Activated T-cell treated with anti-CD3 and anti-CD28 coated beads, Interleukin-2, amount 50 U/mL, for 24 hours (primary cell): ENCODE results near the gene KMT2D.
"Not testable (repeated sequence)": the region's sequence is repeated elsewhere in the genome, so short reads cannot be mapped to it uniquely, and the experiment has no call there.

Source experiments
- DNase-seq: peaks from one replicate; pipeline ENCODE4 v3.0.0-alpha.2; 2020
- H3K27ac Mint-ChIP-seq: 2 replicates; pipeline ENCODE4 v1.8.0; 2020; ENCODE audit warnings: mild to moderate bottlenecking, mixed read lengths
- H3K27me3 Mint-ChIP-seq: 2 replicates; pipeline ENCODE4 v1.8.0; 2020; ENCODE audit warnings: mixed read lengths
- H3K36me3 Mint-ChIP-seq: 2 replicates; pipeline ENCODE4 v1.8.0; 2020; ENCODE audit warnings: low read depth, mixed read lengths
- H3K4me1 Mint-ChIP-seq: 2 replicates; pipeline ENCODE4 v1.8.0; 2020; ENCODE audit warnings: low read depth, mixed read lengths
- H3K4me3 Mint-ChIP-seq: 2 replicates; pipeline ENCODE4 v1.8.0; 2020; ENCODE audit warnings: mild to moderate bottlenecking, moderate library complexity, mixed read lengths
- H3K9me3 Mint-ChIP-seq: 2 replicates; pipeline ENCODE4 v1.8.0; 2020; ENCODE audit warnings: mixed read lengths

KMT2D gene

DNA sequence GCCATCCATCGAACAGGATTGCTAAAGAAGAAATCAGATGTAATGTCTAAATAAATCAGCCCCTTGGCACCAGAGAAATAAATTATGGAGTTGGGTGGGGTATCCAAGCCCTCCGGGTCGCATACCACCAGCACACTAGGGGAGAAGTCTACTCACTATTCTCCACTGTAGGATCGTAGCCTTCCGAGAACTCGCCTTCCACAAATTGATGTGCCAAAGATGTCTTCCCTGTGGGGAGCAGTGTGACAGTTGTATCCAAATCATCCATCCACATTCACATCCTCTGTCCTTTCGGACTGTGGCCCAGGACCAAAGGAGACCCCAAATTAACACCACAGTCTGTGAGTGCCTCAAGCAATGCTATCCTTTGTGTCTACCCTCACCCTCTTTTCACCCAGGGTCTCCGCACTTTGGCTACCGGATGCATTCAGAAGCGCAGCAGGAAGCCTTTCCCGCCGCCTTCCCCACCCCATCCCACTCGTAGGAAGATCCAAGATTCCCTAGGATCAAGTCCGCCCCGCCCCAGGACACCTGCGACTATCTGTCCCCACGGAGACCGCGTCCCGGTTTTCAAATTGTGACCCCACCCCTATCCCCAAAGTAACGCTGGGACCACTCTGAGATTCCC lies 8.4 kb upstream of the KMT2D start:
- H3K9me3 Mint-ChIP-seq: no peaks in the 10 kb centered on the region

DNA sequence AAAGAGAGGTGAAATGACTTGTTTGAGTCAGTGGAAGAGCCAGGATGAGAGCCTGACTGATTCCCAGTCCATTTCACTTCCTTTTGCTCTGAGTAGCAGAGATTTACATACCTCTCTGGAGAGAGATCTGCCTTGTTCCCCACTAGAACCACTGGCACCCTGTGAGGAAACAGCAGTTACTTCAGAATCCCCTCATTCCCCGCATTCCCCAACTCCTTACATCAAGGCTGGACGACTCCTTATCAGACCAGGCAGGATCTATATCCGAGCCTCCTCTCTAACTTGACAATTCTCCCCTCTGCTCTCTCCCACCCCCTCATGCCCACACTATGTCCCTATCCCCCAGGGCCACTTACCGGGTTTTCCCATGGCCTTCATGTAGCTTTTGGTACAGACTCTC lies 5.5 kb upstream of the KMT2D start:
- H3K36me3 Mint-ChIP-seq: peaks cover 25% of the 10 kb centered on the region
- no peak overlapping the region for H3K27ac Mint-ChIP-seq
- DNase-seq: no peak
- H3K4me3 Mint-ChIP-seq: no peak overlapping the region
- no peaks in the 10 kb centered on the region for H3K9me3 Mint-ChIP-seq
- peaks cover 26% of the 10 kb centered on the region for H3K4me1 Mint-ChIP-seq
- no peaks in the 10 kb centered on the region for H3K27me3 Mint-ChIP-seq

More for the DNA sequence above, 8.4 kb upstream of the KMT2D start:
- Mint-ChIP-seq H3K27ac (peak overlapping the region; percentile 94), H3K36me3 (peaks cover 21% of the 10 kb centered on the region), H3K27me3 (no peaks in the 10 kb centered on the region), H3K4me1 (peaks cover 23% of the 10 kb centered on the region), H3K4me3 (peak overlapping the region; percentile 90)
- no peak for DNase-seq

DNA sequence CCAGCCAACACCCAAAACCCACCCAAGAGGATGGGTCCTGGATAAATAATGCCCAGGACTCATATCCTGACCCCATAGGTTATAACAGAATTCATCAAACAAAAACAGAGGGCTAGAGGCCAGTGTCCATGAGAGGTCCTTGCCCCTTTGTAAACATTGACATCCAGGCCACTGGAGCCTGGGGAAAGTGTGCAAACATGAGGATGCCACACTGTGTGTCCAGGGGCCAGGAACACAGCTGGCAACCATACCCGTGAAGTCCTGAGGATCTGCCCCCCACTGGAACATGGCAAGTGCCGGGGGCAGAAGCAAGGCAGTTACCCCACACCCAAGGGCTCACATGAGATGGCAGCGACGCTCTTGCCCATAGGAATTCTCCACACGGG lies 4.2 kb upstream of the KMT2D start:
- H3K27me3 Mint-ChIP-seq: no peaks in the 10 kb centered on the region
- no peak overlapping the region for H3K4me3 Mint-ChIP-seq

DNA sequence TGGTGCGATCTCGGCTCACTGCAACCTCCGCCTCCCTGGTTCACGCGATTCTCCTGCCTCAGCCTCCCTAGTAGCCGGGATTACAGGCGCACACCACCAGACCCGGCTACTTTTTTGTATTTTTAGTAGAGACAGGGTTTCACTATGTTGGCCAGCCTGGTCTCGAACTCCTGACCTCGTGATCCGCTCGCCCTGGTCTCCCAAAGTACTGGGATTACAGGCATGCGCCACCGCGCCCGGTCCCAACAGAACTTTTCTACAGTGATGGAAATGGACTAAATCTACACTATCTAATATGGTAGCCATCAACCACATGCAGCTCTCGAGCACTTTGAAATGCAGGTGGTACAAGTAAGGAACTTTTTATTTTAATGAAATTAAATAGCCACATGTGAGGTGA lies 1.3 kb upstream of the KMT2D start:
- H3K9me3 Mint-ChIP-seq, H3K27me3 Mint-ChIP-seq, DNase-seq: not testable (repeated sequence)
- H3K36me3 Mint-ChIP-seq: peaks cover 53% of the 10 kb centered on the region
- peak overlapping the region; percentile 98 for H3K4me3 Mint-ChIP-seq
- H3K4me1 Mint-ChIP-seq: peaks cover 28% of the 10 kb centered on the region
- peak overlapping the region; percentile 40 for H3K27ac Mint-ChIP-seq

More for the DNA sequence above, 4.2 kb upstream of the KMT2D start:
- Mint-ChIP-seq H3K4me1 (peaks cover 23% of the 10 kb centered on the region), H3K36me3 (peaks cover 32% of the 10 kb centered on the region), H3K9me3 (no peaks in the 10 kb centered on the region), H3K27ac (no peak overlapping the region)
- no peak for DNase-seq

DNA sequence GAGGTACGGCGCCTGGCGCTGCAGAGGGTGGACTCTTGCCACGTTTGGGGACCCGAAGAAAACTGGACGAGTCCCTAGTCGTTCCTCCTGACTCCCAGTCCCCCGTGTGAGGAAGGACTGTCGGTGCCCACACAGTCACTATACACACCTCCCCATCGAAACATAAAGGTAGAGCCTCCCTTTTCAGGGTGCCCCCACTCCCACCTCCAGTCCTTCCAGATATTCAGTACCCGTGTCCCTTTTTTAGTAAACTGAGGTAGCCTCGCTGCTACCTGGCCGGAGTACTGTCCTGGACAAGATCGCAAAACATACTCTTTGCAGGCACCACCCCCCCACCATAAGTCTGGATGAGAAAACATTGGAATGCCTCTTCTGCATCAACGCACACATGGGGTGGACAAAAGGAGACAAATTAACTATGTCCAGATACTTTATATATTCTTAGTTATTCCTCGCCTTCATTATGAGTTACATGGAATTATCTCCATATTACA lies 610 bp upstream of the KMT2D start:
- no peak for DNase-seq
- Mint-ChIP-seq H3K9me3 (no peaks in the 10 kb centered on the region), H3K4me3 (peak overlapping the region; percentile 98), H3K36me3 (peaks cover 55% of the 10 kb centered on the region), H3K27me3 (no peaks in the 10 kb centered on the region), H3K4me1 (peaks cover 35% of the 10 kb centered on the region), H3K27ac (peak overlapping the region; percentile 99)

DNA sequence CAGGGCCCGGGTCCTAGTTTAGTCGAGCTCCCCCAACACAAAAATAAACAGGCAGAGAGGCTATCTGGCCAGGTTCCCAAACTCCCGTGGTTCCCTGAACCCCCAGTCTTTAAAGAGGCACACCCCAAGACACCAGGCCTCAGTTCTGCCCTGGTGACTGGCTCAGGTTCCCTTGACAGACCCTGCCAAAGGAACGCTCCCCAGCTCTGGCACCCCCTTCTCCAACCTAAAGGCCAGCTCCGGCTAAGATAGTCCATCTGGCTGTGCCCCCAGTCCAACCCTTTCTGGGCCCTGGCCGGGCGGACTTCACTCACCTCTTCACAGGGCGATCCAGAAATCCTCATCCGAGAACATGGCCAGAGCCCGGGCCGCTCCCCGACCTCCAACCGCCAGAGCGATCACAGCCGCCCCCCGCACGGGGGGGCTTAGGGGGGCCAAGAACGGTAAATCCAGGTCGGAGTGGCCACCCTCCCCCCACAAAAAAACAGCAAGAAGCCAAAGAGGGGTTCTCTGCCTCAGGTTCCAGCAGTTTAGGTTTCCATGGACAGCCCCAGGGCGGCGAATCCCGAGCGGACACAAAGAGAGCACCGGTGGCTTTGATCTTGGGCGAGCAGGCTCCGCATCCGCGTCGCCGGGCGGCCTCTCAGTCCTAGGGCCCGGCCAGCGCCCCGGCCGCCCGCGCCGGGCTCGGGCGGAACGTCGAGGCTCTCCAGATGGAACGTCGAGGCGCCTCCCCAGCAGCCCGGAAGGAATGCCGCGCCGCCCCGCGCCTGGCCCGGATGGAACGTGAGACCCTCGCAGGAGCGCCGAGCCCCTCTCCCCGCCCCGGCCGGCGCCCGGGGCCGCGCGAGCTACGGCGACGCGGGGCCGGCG lies 1.1 kb downstream of the KMT2D start:
- no peak for DNase-seq
- peaks cover 60% of the 10 kb centered on the region for H3K36me3 Mint-ChIP-seq
- no peaks in the 10 kb centered on the region for H3K9me3 Mint-ChIP-seq
- H3K4me3 Mint-ChIP-seq: peak overlapping the region; percentile 98
- peaks cover 52% of the 10 kb centered on the region for H3K4me1 Mint-ChIP-seq
- no peaks in the 10 kb centered on the region for H3K27me3 Mint-ChIP-seq
- H3K27ac Mint-ChIP-seq: peak overlapping the region; percentile 94

DNA sequence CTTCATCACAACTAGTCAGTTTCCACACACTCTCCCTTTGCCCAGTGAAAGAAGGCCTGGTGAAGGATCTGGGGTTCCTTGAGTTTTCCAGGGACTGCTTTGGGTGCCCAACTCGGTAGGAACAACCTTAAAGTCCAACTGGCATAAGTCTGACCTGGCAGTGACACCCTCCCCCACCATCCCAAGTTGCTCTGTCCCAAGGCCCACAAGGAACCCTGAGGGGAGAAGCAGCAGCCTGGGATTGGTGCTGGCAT lies 1.6 kb downstream of the KMT2D start:
- Mint-ChIP-seq H3K9me3 (no peaks in the 10 kb centered on the region), H3K36me3 (peaks cover 62% of the 10 kb centered on the region), H3K27me3 (no peaks in the 10 kb centered on the region), H3K27ac (peak overlapping the region; percentile 94), H3K4me3 (peak overlapping the region; percentile 98), H3K4me1 (peaks cover 52% of the 10 kb centered on the region)
- no peak for DNase-seq

DNA sequence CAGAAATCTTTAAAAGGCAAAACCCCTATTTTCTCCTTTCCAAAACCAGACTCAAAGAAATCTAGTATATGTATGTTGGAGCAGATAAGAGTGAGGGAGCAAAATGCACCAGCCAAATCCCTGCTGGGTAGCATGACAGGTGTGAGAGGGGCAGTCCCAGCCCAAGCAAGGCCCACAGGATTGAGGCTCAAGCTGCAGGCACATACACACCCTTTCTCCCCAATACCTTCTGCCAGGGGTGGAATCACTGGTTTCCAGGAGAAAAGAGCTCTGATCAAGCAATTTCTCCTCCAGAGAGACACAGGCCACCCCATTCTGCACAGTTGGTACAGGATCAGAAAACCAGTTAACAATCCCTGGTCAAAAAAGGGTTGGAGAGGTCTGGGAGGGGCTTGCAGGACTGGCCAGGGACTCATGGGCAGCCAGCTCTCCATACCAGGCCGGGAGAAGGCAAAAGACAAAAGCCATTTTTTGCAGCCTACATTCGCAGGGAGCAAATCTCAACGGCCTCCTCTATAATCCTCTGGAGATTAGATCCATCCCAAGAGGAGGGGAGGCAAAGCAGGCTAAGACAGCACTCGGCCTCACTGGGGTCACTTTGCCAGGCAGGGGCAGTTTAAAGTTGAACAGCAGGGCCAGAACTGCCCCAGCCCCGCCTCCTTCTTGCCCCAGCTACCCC lies 2.1 kb downstream of the KMT2D start:
- Mint-ChIP-seq H3K36me3 (peaks cover 67% of the 10 kb centered on the region), H3K4me1 (peaks cover 50% of the 10 kb centered on the region), H3K4me3 (peak overlapping the region; percentile 98), H3K27ac (peak overlapping the region; percentile 94), H3K27me3 (no peaks in the 10 kb centered on the region), H3K9me3 (no peaks in the 10 kb centered on the region)
- no peak for DNase-seq

DNA sequence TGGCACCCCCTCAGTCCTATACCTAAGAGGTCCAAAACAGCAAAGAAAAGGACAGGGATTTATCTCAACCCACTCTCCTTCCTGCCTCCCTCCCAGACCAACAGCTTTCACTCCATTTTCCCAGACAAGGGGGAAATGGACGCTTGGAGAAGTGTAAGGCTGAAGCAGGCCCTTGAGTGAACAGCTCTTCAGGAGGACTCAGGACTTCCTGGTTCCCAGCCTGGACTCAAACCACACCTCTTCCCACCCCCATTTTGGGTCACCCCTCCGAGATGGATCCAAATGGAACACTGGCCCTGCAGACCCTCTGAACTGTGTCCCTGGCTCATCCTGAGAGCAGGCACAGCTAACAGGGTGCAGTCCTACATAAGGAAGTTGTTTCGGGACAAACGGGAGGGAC lies 2.7 kb downstream of the KMT2D start:
- H3K4me1 Mint-ChIP-seq: peaks cover 50% of the 10 kb centered on the region
- H3K36me3 Mint-ChIP-seq: peaks cover 73% of the 10 kb centered on the region
- H3K27ac Mint-ChIP-seq: peak overlapping the region; percentile 94
- no peaks in the 10 kb centered on the region for H3K27me3 Mint-ChIP-seq
- no peak for DNase-seq
- peak overlapping the region; percentile 98 for H3K4me3 Mint-ChIP-seq
- no peaks in the 10 kb centered on the region for H3K9me3 Mint-ChIP-seq

DNA sequence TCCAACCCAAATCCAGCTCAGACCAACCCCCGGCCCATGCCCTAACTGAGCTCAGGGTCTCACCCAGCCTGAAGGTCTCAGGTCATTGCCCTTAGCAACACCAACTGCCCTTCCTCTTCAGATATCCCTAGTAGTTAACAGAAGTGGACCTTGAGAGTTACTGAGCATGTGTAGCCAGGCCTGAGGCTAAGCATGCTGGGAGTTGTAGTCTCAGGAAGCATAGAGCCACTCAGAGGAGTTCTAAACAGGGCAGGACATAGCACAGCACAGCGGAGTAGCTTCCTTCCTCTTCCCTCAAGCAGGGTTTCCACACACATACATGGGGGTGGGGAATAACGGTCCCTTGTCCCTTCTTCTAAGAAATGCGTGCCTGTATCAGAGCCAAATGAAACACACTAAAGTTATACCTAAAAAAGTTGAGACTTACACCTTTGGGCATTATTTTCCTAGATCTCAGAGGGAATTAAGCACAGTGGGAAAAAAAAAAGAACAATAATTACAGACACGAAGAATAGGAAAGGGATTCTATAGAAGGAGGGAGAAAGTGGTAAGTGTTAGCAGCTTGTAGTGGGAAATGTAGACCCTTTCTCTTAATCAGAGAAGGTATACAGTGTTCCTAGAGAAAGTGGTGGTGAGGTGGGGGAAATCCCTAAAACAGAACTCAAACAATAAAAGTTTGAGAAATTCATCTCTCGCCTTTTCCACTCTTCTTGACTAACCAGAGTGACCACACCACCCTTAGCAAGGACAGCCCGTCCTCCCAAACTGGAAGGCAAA lies 4.4 kb downstream of the KMT2D start:
- Mint-ChIP-seq H3K4me1 (peaks cover 46% of the 10 kb centered on the region), H3K27me3 (no peaks in the 10 kb centered on the region), H3K9me3 (no peaks in the 10 kb centered on the region), H3K4me3 (peak overlapping the region; percentile 98), H3K36me3 (peaks cover 87% of the 10 kb centered on the region), H3K27ac (peak overlapping the region; percentile 94)
- no peak for DNase-seq

DNA sequence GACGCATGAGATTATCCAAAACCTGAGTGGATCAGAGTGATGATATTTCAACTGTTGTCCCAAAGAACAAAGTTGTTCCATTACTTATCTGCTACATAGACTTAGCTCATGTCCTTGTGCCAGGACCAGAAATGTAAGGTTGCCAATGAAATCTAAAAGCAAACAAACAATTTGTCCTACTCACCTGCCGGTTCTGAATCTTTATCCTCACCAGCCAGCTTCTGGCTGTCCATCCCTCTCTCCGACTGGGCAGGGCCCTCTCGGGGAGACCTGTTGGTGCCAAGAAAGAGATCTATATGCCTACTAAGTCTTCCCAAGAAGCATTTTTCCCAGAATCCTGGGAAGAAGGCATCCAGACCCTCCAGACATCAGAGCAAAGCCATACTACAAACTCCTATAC lies 5.5 kb downstream of the KMT2D start:
- H3K27me3 Mint-ChIP-seq: no peaks in the 10 kb centered on the region
- H3K9me3 Mint-ChIP-seq: no peaks in the 10 kb centered on the region
- no peak overlapping the region for H3K4me3 Mint-ChIP-seq
- H3K4me1 Mint-ChIP-seq: peaks cover 44% of the 10 kb centered on the region
- H3K36me3 Mint-ChIP-seq: peaks cover 90% of the 10 kb centered on the region
- H3K27ac Mint-ChIP-seq: peak overlapping the region; percentile 94
- DNase-seq: no peak

DNA sequence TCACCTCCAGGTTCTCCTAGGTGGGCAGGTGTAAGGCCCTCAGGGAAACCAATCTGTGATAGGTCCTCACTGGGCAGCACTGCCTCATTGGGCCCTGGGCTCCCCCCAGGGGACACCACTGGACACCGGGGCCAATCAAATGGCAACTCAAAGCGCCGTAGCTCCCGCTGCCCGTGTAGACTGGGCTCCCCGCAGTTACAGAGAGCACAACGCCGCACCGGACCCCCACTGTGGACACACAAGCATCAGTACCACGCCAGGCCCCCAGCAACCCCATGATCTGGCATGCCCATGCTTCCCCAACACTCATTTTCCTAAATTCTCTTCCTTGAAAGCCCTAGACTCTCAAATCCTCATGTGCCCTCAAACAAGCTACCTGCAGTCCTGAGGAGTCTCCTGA lies 6.1 kb downstream of the KMT2D start:
- no peak overlapping the region for H3K4me3 Mint-ChIP-seq
- peaks cover 94% of the 10 kb centered on the region for H3K36me3 Mint-ChIP-seq
- H3K4me1 Mint-ChIP-seq: peaks cover 44% of the 10 kb centered on the region
- no peak for DNase-seq
- H3K27ac Mint-ChIP-seq: peak overlapping the region; percentile 94
- no peaks in the 10 kb centered on the region for H3K9me3 Mint-ChIP-seq
- no peaks in the 10 kb centered on the region for H3K27me3 Mint-ChIP-seq

DNA sequence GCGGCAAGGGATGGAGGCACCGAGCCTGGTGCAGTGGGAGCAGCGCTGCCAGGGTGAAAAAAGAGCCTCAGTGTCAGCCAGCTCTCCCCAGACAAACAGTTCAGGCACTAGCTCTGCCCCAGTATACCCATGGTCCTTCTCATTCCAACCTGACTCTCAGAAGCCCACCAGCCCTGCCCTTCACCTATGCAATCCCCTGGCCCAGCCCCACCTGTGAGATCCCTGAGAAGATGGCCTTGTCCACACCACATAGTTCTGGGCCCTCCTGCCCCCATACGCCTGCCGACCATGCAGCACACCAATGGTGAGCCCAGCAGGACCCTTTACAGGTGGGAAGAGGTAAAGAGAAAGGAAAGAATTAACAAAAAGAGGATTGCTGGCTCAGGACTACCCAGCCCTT lies 6.5 kb downstream of the KMT2D start:
- Mint-ChIP-seq H3K9me3 (no peaks in the 10 kb centered on the region), H3K27ac (no peak overlapping the region), H3K36me3 (peaks cover 94% of the 10 kb centered on the region), H3K4me3 (no peak overlapping the region), H3K27me3 (no peaks in the 10 kb centered on the region), H3K4me1 (peaks cover 44% of the 10 kb centered on the region)
- no peak for DNase-seq

DNA sequence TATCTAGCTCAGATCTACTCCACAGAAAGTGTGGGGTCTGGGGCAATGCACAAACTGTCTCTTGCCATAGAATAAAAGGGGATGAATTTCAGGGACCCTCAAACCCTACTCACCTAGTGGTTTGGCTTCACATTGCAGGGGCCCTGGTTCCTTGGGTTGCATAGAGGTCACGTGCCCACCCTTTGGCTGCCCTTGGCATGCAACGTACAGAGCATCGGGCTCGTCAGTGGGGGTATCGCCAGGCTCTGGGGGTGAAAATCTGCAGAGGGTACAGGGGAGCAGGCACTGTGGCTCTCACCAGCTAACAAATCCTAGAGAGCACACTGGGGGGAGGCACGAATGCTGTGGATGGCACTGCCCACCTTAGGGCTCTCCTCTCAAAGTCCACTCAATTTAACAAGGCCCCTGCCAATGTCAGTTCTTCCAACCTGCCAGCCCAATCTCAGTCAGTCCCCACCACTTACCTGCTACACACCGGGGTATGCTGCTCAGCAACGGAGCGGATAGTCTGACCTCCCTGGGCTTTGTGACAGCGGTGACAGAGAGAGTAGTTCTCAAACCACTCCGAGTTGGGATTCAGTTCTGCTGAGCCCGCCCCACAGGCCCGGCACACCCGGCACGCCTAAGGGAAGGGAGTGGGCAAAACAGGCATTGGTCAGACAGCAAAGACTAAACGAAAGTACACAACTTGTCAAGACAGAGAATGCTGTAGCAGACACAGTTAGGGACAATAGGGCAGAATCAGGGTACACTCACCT lies 8.0 kb downstream of the KMT2D start:
- DNase-seq: no peak
- H3K27ac Mint-ChIP-seq: no peak overlapping the region
- no peaks in the 10 kb centered on the region for H3K27me3 Mint-ChIP-seq
- H3K4me3 Mint-ChIP-seq: no peak overlapping the region
- H3K36me3 Mint-ChIP-seq: peaks cover 96% of the 10 kb centered on the region
- H3K9me3 Mint-ChIP-seq: no peaks in the 10 kb centered on the region
- H3K4me1 Mint-ChIP-seq: peaks cover 33% of the 10 kb centered on the region
